GM12878 (cell line): ENCODE measurements around the gene ARL10.

ENCODE experiments used
- HCFC1 ChIP-seq: fragments of 150-350 bp; IDR thresholded peaks from 2 replicates; pipeline ENCODE4 v1.6.1; 2014; ENCODE audit warnings: low read length
- RBBP5 ChIP-seq: fragments of 200-600 bp; sonication (generic); conservative IDR thresholded peaks from 2 replicates; pipeline ENCODE4 v1.6.1; 2016
- RFX5 ChIP-seq: IDR thresholded peaks from 2 replicates; pipeline ENCODE4 v1.6.1; 2011; ENCODE audit warnings: low read depth, low read length, improper control_type of control experiment

DNA sequence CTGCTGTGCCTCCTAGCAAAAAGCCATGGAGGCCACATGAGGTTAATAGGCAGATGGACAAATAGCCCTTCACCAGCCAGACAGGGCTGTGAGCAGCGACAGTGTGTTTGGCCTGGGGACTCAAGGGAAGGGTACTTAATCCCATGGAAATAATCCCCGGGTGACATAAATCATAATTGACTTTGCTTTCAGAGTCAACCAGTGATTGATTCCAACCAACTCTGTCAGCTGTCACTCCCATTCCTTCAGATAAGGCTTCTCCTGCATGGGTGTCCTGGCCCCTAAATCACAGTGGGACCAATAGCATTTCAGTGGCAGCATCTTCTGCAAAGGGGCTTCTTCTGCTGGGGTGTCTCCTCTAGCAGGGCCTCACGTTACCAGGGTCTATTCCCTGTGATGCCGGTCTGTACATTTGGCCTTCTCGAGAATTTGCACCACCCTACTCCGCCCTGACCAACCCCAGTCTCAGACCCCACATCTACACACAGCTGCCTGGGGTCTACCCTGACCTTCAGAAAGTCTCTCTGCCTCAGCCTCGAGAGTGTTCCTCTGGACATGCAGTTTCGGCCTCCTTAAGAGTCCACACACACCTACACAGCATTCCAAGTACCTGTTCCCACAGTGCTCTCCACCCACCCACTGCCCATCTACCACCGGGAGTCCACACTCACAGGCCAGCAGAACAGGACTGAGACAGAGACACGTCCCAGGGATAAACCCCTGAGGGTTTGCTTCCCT is 47.4 kb downstream of the ARL10 start:
- TF ChIP-seq RFX5 (no peak), RBBP5 (no peak), HCFC1 (no peak)
